ENCODE measurements around the gene NLGN1.

GRCh38 chr3:173556546-173556945 is 159.0 kb downstream of the NLGN1 start:
- TF ChIP-seq YY1 (IDR thresholded peaks at IDR 0.05; ENCODE audit: extremely low read depth, insufficient replicate concordance, low read depth, low read length) (no peak), CTCF (IDR thresholded peaks at IDR 0.05 in 2 of 3, conservative IDR thresholded peaks at IDR 0.05 in 1 of 3; ENCODE audit: borderline replicate concordance in 1 of 3, insufficient read depth in 1 of 3, low read depth in 2 of 3, low read length in 2 of 3) (no peak), REST (IDR thresholded peaks at IDR 0.05; ENCODE audit: low read depth) (no peak), EZH2 (IDR thresholded peaks at IDR 0.05) (no peak), POLR2AphosphoS5 (IDR thresholded peaks at IDR 0.05; ENCODE audit: low read depth, low read length) (no peak)
